GM12801 (cell line): ENCODE measurements around the gene CIC.

ENCODE experiments used
- TF ChIP-seq, protein P1 (sequence below): IDR thresholded peaks from one replicate; pipeline ENCODE4 v1.5.1; 2011; ENCODE audit warnings: control low read depth; ENCODE audit not compliant: insufficient read length; ENCODE audit errors: extremely low read depth

CIC gene

DNA sequence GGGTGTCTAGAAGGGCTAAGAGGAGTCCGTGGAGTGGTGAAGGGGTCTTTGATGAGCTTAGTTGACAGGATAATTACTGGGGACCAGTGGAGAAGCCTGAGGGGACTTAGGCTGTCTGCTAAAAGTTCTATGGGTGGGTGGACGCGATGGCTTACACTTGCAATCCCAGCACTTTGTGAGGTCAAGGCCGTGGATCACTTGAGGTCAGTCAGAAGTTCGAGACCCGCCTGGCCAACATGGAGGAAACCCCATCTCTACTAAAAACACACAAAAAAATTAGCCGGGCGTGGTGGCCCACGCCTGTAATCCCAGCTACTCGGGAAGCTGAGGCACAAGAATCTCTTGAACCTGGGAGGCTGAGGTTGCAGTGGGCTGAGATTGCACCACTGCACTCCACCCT lies 23.8 kb upstream of the CIC start:
- TF ChIP-seq, protein P1, sequence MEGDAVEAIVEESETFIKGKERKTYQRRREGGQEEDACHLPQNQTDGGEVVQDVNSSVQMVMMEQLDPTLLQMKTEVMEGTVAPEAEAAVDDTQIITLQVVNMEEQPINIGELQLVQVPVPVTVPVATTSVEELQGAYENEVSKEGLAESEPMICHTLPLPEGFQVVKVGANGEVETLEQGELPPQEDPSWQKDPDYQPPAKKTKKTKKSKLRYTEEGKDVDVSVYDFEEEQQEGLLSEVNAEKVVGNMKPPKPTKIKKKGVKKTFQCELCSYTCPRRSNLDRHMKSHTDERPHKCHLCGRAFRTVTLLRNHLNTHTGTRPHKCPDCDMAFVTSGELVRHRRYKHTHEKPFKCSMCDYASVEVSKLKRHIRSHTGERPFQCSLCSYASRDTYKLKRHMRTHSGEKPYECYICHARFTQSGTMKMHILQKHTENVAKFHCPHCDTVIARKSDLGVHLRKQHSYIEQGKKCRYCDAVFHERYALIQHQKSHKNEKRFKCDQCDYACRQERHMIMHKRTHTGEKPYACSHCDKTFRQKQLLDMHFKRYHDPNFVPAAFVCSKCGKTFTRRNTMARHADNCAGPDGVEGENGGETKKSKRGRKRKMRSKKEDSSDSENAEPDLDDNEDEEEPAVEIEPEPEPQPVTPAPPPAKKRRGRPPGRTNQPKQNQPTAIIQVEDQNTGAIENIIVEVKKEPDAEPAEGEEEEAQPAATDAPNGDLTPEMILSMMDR = no peak

DNA sequence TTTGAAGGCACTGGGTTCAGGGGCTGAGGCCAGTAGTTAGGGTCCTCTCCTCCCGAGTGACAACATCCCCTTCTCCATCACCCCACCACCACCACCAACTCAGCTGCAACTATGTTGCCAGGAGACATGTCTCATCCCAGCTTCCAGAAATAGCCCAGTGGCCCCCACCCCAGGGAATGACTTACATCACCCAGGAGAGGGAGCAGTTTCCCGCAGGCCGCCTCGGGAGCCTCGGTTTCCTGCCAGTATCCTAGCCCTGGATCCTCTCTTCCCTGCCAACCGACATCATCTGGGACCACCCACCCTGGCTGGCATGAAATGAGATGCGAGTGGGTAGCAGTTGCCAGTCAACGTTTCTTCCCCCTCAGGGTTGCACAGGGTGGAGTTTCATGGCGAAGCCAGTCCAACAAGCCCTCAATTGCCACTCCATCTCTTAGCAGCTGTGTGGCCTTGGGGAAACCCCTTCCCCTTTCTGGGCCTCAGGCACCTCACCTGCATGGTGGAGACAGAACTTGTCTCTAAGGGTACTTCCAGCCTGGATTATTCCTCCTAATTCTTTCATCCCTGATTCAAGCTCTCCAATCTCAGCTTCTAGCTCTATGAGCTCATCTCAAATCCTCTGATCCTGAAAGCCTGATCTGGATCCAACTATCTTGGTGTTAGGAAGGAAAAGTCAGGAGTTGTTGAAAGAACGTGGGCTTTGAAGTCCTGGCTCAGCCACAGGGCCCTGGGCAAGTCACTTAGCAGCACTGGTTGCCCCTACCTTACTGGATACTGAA lies 22.7 kb upstream of the CIC start:
- TF ChIP-seq, protein P1 = no peak

DNA sequence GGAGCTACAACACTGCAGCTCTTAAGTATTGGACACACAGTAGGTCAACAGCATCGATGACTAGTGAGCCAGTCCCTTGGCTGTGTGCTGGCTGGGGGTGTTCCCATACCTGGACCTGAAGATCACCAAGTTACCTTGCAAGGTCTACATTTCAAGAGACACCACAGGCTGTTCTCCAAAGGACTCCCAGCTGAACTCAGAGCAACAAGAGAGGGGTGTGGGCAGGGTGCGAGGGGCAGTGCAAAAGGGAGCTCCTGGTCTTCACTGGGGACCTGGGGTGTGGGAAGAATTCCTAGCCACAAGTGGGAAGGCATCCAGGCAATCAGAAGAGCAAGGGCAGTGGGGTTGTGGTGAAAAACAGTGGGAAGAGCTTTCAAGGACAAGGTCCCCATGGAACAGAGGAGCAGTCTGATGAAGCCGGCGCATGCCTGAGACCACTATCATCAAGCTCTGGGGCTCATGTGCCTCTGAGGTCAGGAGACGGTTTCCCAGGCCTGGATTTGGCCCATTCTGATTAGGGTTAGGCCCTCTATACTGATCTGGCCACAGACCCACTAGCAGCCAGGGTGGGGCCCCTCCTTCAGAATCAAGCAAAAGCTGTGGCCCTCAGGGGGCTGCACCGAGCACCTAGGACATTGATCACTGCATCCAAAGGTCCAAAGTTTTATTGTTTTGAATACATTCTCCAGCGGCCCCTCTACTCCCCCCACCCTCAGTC lies 22.0 kb upstream of the CIC start:
- TF ChIP-seq, protein P1 = no peak

DNA sequence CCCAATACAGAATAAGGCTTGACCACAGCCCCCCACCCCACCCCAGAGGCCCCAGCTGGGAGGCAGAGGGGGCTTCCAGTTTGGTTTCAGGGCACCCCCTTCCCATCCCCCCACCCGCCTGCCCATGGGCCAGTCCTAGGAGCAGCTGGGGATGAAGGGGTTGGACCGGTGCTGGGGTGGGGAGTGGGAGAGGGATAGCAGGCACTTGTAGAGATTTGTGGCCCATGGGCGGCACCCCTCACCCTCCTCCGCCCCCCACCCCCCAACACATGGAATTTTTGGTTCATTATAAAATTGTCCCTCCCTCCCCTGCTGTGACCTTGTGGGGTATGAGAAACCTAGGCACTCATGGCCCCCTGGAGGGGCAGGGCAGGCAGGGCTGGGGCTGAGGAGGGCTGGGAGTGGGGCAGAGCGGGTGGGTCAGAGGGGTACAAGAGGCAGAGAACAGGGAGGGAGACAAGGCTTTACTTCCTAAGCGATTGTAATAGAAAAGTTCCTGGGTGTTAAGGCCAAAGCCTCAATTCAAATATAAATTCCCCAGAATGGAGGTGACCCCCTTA lies 21.3 kb upstream of the CIC start:
- TF ChIP-seq, protein P1 = no peak

DNA sequence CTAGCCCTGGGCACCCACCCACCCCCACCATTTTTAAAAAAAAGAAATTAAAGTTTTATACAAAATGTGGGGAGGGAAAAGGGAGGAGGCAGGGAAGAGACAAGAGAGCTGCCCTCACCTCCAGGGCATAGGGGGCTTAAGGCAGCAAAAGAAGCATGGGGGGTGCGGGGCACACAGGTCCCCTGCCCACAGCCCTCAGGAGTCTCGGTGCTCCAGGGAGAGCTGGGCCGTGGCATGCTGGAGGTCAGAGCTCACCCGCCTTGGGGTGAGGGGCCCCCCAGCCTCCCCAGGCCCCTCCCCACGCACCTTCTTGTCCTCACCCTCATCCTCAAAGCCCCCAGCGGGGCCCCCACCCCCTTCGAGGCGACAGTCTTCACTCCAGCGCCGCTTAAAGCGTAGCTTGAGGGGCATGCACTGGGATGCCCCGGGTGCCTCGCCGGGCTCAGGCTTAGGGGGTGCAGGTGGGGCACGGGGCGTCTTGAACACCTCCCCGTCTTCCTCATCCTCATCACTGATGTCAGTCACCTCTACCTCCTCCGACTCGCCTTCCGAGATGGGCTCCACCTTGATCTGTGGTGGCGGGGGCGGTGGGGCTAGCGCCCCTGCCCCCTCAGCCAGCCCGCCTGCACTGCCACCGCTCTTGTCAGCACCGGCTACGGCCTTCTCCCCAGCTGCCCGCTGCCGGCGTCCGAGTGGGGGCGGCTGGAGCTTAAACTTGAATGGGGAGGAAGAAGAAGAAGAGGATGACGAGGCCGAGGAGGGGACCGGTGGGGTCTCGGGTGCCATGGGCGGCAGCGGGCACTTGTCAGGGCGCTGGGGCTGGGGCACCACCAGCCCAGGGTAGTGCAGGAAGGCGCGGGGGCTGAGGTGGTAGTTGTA lies 20.5 kb upstream of the CIC start:
- TF ChIP-seq, protein P1 = no peak

DNA sequence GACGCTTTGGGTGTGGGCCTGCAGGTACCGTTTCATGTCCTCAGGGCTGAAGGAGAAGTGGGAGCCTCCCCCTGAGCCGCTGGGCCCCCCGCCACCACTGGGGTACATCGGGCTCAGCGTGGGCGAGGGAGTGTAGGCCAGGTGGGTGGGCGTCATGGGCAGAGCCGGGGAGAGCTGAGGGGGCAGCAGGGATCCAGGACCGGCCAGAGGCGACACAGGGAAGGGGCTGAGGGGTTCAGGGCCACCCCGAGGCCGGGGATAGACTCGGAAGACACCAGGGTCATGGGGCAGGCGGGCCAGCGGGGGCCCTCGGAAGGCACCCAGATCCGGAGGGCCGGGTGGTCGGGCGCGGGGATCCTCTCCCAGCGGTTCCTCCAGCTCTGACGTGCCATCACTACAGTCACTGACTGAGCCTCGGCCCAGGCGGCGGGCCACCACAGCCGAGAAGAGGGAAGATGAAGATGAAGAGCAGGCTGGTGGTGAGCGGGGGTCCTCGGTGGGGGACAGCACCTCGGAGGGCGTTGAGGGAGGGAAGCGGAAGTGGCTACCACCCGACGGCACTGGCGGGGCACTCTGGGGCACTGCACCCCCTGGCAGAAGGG lies 19.8 kb upstream of the CIC start:
- TF ChIP-seq, protein P1 = no peak
